SK-N-SH (cell line): ENCODE measurements around the gene PLXND1. TPM values are rescaled to one million over a fixed set of nuclear protein-coding genes. Genes with fewer than 3 reads are reported as not detected.
"Not testable (repeated sequence)": the region's sequence is repeated elsewhere in the genome, so short reads cannot be mapped to it uniquely, and the experiment has no call there.

Experiments used
- CTCF ChIA-PET: fragments of 300-600, 350-600 bp; formaldehyde crosslinking; extraction: SDS; loops from one replicate; lab custom pipeline; 2021; lab: Yijun Ruan, JAX
- POLR2A ChIA-PET: fragments of 350-600 bp; sonication (Branson Sonifier 250); formaldehyde crosslinking; extraction: SDS; loops from one replicate; lab custom pipeline; 2020; ENCODE audit warnings: antibody characterized with exemption, inconsistent platforms; lab: Yijun Ruan, JAX
- DNase-seq: peaks from one replicate; pipeline ENCODE4 v3.0.0; 2012
- H2AFZ ChIP-seq: fragments of 200-600 bp; sonication (generic); 2 replicates; pipeline ENCODE4 v1.8.1; 2016; ENCODE audit warnings: antibody characterized with exemption, mild to moderate bottlenecking, low read depth
- H3F3A ChIP-seq: fragments of 200-600 bp; sonication (generic); replicated peaks from 2 replicates; pipeline ENCODE3; 2016; ENCODE audit warnings: antibody characterized with exemption, mild to moderate bottlenecking; ENCODE audit not compliant: insufficient read depth
- H3K27ac ChIP-seq, 2 experiments: fragments of 200-500 bp in 1 of 2; fragments of 200-600 bp in 1 of 2; sonication (Bioruptor generic) in 1 of 2; sonication (generic), shearing (Covaris generic) in 1 of 2; 2 replicates each; pipeline versions ENCODE4 v1.5.1 to v1.6.1; 2014 to 2016; ENCODE audit warnings: low read depth in 2 of 2, inconsistent platforms in 1 of 2, low read length in 1 of 2, mild to moderate bottlenecking in 1 of 2, mixed read lengths in 1 of 2
- H3K27me3 ChIP-seq: fragments of 200-600 bp; sonication (generic), shearing (Covaris generic); 2 replicates; pipeline ENCODE4 v1.6.1; 2016; ENCODE audit warnings: mixed run types; ENCODE audit not compliant: insufficient read depth
- H3K36me3 ChIP-seq, 2 experiments: fragments of 200-500 bp in 1 of 2; fragments of 200-600 bp in 1 of 2; sonication (Bioruptor generic) in 1 of 2; sonication (generic) in 1 of 2; replicated peaks in 1 of 2; 2 replicates each; pipeline versions ENCODE3 to v1.5.1; 2014 to 2016; ENCODE audit warnings: low read length in 1 of 2, mild to moderate bottlenecking in 1 of 2; ENCODE audit not compliant: insufficient read depth in 2 of 2, control insufficient read depth in 1 of 2
- H3K4me1 ChIP-seq, 2 experiments: fragments of 200-500 bp in 1 of 2; fragments of 200-600 bp in 1 of 2; sonication (Bioruptor generic) in 1 of 2; sonication (generic), shearing (Covaris generic) in 1 of 2; 2 replicates each; pipeline versions ENCODE4 v1.5.1 to v1.6.1; 2014 to 2016; ENCODE audit warnings: low read depth in 1 of 2, low read length in 1 of 2, mixed run types in 1 of 2; ENCODE audit not compliant: insufficient read depth in 2 of 2, control insufficient read depth in 1 of 2
- H3K4me2 ChIP-seq: fragments of 200-600 bp; sonication (generic), shearing (Covaris generic); 2 replicates; pipeline ENCODE4 v1.6.1; 2017; ENCODE audit warnings: mixed run types
- H3K4me3 ChIP-seq, 2 experiments: fragments of 200-500 bp in 1 of 2; fragments of 200-600 bp in 1 of 2; sonication (Bioruptor generic) in 1 of 2; sonication (generic), shearing (Covaris generic) in 1 of 2; 2 replicates each; pipeline versions ENCODE4 v1.5.1 to v1.8.1; 2014 to 2016; ENCODE audit warnings: low read depth in 2 of 2, inconsistent platforms in 1 of 2, low read length in 1 of 2, mild to moderate bottlenecking in 1 of 2, mixed read lengths in 1 of 2, moderate library complexity in 1 of 2
- H3K79me2 ChIP-seq: fragments of 200-600 bp; sonication (generic); 2 replicates; pipeline ENCODE4 v1.8.1; 2017; ENCODE audit warnings: mild to moderate bottlenecking; ENCODE audit not compliant: insufficient read depth
- H3K9ac ChIP-seq: fragments of 200-600 bp; sonication (generic); 2 replicates; pipeline ENCODE4 v1.6.1; 2017; ENCODE audit warnings: mixed run types
- H3K9me2 ChIP-seq: fragments of 200-600 bp; sonication (generic); 2 replicates; pipeline ENCODE4 v1.6.1; 2017; ENCODE audit warnings: mixed run types
- H3K9me3 ChIP-seq: fragments of 200-600 bp; sonication (generic); 2 replicates; pipeline ENCODE4 v1.6.1; 2017; ENCODE audit warnings: mixed run types, mild to moderate bottlenecking, moderate library complexity
- H4K20me1 ChIP-seq: fragments of 200-600 bp; sonication (generic); 2 replicates; pipeline ENCODE4 v1.6.1; 2017; ENCODE audit warnings: mild to moderate bottlenecking, mixed run types; ENCODE audit not compliant: insufficient read depth
- FOXM1 ChIP-seq: IDR thresholded peaks from 2 replicates; pipeline ENCODE4 v1.4.0; 2012; ENCODE audit warnings: low read depth, mild to moderate bottlenecking
- GATA2 ChIP-seq: sonication (generic); formaldehyde crosslinking; IDR thresholded peaks from 2 replicates; pipeline ENCODE4 v1.5.0; 2020; ENCODE audit warnings: mild to moderate bottlenecking, missing genetic modification reagents
- MXI1 ChIP-seq: IDR thresholded peaks from 2 replicates; pipeline ENCODE4 v1.6.1; 2012; ENCODE audit warnings: mild to moderate bottlenecking, low read depth, low read length, improper control_type of control experiment
- NFIC ChIP-seq: IDR thresholded peaks from 2 replicates; pipeline ENCODE4 v1.4.0; 2012; ENCODE audit warnings: borderline replicate concordance
- NRF1 ChIP-seq: IDR thresholded peaks from 2 replicates; pipeline ENCODE4 v1.6.1; 2012; ENCODE audit warnings: low read depth, mild to moderate bottlenecking, low read length
- TCF12 ChIP-seq: IDR thresholded peaks from 2 replicates; pipeline ENCODE4 v1.4.0; 2012
- YY1 ChIP-seq: IDR thresholded peaks from 2 replicates; pipeline ENCODE4 v1.4.0; 2012; ENCODE audit warnings: low read depth, mild to moderate bottlenecking
- ZBTB33 ChIP-seq: IDR thresholded peaks from 2 replicates; pipeline ENCODE4 v1.4.0; 2012; ENCODE audit warnings: low read depth, borderline replicate concordance
- WGBS: methylation state at CpG from one replicate; pipeline ENCODE4 v1.1.6; 2017; ENCODE audit warnings: low lambda C conversion rate; 5-methylcytosine and 5-hydroxymethylcytosine counted together
- polyA plus RNA-seq, 3 experiments: library from polyadenylated mRNA; depleted of rRNA; stranded (reverse); fragments of >200 nt; gene quantifications; 2 replicates each; pipeline ENCODE4 v1.2.3, GENCODE V29; 2012
- TF ChIP-seq, protein P1 (sequence below): IDR thresholded peaks from 2 replicates; pipeline ENCODE4 v1.6.1; 2012; ENCODE audit warnings: mild to moderate bottlenecking, low read depth, low read length, moderate library complexity
- TF ChIP-seq, protein P2 (sequence below): fragments of 200-600 bp; sonication (generic); IDR thresholded peaks from 2 replicates; pipeline ENCODE4 v1.6.1; 2017; ENCODE audit warnings: antibody characterized with exemption, mild to moderate bottlenecking, moderate library complexity

Gene PLXND1
- polyA plus RNA-seq, 1 of the 3 experiments (the other 2 are of a cell fraction): 53.5 TPM

DNA sequence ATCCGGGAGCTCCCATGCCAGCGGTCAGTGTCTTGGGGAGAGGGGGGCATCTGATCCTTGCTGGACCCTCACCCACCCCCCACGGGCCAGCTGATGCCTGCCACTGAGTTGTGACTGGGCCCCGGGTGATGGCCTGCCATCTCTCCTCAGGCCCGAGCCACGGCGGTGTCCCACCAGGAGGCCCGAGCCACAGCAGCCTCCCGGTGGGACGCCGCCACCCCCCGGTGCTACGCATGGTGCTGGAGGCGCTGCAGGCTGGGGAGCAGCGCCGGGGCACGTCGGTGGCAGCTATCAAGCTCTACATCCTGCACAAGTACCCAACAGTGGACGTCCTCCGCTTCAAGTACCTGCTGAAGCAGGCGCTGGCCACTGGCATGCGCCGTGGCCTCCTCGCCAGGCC lies 59.2 kb downstream of the PLXND1 start:
- H3K9me3 ChIP-seq: no peaks in the 10 kb centered on the region
- no peak overlapping the region for H3K4me3 ChIP-seq
- H3K79me2 ChIP-seq: no peaks in the 10 kb centered on the region
- no peak overlapping the region for H2AFZ ChIP-seq
- no peaks in the 10 kb centered on the region for H3K27me3 ChIP-seq
- no peak overlapping the region for H3K9ac ChIP-seq
- 80% methylated on average over 2 of the region's 24 CpGs for WGBS
- no peaks in the 10 kb centered on the region for H3K9me2 ChIP-seq
- CTCF ChIA-PET: interaction anchor here (2.1 kb wide), 1 partner anchor 57 kb away, joined by 4 read pairs; no protein-coding TSS in a partner anchor
- H3K4me2 ChIP-seq: no peak overlapping the region
- DNase-seq: no peak
- TF ChIP-seq YY1 (no peak), MXI1 (no peak), NRF1 (no peak), ZBTB33 (no peak), GATA2 (CRISPR knock-in tag) (no peak), NFIC (no peak), TCF12 (no peak), FOXM1 (no peak)
- TF ChIP-seq, protein P1, sequence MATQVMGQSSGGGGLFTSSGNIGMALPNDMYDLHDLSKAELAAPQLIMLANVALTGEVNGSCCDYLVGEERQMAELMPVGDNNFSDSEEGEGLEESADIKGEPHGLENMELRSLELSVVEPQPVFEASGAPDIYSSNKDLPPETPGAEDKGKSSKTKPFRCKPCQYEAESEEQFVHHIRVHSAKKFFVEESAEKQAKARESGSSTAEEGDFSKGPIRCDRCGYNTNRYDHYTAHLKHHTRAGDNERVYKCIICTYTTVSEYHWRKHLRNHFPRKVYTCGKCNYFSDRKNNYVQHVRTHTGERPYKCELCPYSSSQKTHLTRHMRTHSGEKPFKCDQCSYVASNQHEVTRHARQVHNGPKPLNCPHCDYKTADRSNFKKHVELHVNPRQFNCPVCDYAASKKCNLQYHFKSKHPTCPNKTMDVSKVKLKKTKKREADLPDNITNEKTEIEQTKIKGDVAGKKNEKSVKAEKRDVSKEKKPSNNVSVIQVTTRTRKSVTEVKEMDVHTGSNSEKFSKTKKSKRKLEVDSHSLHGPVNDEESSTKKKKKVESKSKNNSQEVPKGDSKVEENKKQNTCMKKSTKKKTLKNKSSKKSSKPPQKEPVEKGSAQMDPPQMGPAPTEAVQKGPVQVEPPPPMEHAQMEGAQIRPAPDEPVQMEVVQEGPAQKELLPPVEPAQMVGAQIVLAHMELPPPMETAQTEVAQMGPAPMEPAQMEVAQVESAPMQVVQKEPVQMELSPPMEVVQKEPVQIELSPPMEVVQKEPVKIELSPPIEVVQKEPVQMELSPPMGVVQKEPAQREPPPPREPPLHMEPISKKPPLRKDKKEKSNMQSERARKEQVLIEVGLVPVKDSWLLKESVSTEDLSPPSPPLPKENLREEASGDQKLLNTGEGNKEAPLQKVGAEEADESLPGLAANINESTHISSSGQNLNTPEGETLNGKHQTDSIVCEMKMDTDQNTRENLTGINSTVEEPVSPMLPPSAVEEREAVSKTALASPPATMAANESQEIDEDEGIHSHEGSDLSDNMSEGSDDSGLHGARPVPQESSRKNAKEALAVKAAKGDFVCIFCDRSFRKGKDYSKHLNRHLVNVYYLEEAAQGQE: no peak
- TF ChIP-seq, protein P2, sequence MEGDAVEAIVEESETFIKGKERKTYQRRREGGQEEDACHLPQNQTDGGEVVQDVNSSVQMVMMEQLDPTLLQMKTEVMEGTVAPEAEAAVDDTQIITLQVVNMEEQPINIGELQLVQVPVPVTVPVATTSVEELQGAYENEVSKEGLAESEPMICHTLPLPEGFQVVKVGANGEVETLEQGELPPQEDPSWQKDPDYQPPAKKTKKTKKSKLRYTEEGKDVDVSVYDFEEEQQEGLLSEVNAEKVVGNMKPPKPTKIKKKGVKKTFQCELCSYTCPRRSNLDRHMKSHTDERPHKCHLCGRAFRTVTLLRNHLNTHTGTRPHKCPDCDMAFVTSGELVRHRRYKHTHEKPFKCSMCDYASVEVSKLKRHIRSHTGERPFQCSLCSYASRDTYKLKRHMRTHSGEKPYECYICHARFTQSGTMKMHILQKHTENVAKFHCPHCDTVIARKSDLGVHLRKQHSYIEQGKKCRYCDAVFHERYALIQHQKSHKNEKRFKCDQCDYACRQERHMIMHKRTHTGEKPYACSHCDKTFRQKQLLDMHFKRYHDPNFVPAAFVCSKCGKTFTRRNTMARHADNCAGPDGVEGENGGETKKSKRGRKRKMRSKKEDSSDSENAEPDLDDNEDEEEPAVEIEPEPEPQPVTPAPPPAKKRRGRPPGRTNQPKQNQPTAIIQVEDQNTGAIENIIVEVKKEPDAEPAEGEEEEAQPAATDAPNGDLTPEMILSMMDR: no peak
- no peaks in the 10 kb centered on the region for H4K20me1 ChIP-seq
- no peaks in the 10 kb centered on the region for H3K36me3 ChIP-seq
- POLR2A ChIA-PET: no interaction called here
- no peaks in the 10 kb centered on the region for H3F3A ChIP-seq
- H3K4me1 ChIP-seq: no peaks in the 10 kb centered on the region; a peak in 1 of 4 replicates
- H3K27ac ChIP-seq: no peak overlapping the region

- H2AFZ ChIP-seq, H3K4me2 ChIP-seq, H3K9me2 ChIP-seq, H3K79me2 ChIP-seq, H3K9ac ChIP-seq, H3F3A ChIP-seq, H3K4me1 ChIP-seq, POLR2A ChIA-PET, DNase-seq, H3K9me3 ChIP-seq, H3K27ac ChIP-seq, H3K36me3 ChIP-seq, H4K20me1 ChIP-seq, H3K27me3 ChIP-seq, H3K4me3 ChIP-seq: not testable (repeated sequence)
- CTCF ChIA-PET: interaction anchor here (0.7 kb wide), 1 partner anchor 144 kb away, joined by 3 read pairs; no protein-coding TSS in a partner anchor
- WGBS: 82% methylated on average over 3 of the region's 3 CpGs
These were observed 60.5 kb downstream of the PLXND1 start for GRCh38 chr3:129545951-129546350.
